Esophagus (tissue), 2 donors: ENCODE results near the gene NSMCE3. TPM values are rescaled to one million over a fixed set of nuclear protein-coding genes. Genes with fewer than 3 reads are reported as not detected.

Experiments used
- H3K27ac ChIP-seq, 2 donors: one replicate each; pipeline ENCODE4 v1.5.1; 2013; ENCODE audit warnings: low read depth in 2 of 2, mild to moderate bottlenecking in 2 of 2, inconsistent platforms in 1 of 2, low read length in 1 of 2, moderate library complexity in 1 of 2
- H3K27me3 ChIP-seq, 2 donors: one replicate each; pipeline ENCODE4 v1.6.1; 2013; ENCODE audit warnings: low read length in 2 of 2, control low read depth in 1 of 2, mild to moderate bottlenecking in 1 of 2; ENCODE audit not compliant: insufficient read depth in 2 of 2, control insufficient read depth in 1 of 2
- H3K36me3 ChIP-seq, 2 donors: one replicate each; pipeline ENCODE4 v1.6.1; 2013; ENCODE audit warnings: low read length in 1 of 2; ENCODE audit not compliant: control insufficient read depth in 2 of 2, insufficient read depth in 2 of 2
- H3K4me1 ChIP-seq, 2 donors: one replicate each; pipeline ENCODE4 v1.6.1; 2013; ENCODE audit warnings: low read length in 1 of 2; ENCODE audit not compliant: control insufficient read depth in 2 of 2, insufficient read depth in 2 of 2
- H3K4me3 ChIP-seq, 2 donors: one replicate each; pipeline ENCODE4 v1.5.1; 2013; ENCODE audit warnings: low read length in 2 of 2, mild to moderate bottlenecking in 2 of 2, low read depth in 1 of 2, moderate library complexity in 1 of 2
- H3K9me3 ChIP-seq, 2 donors: one replicate each; pipeline ENCODE4 v1.6.1; 2013; ENCODE audit warnings: mild to moderate bottlenecking in 2 of 2, low read depth in 1 of 2, low read length in 1 of 2, moderate library complexity in 1 of 2; ENCODE audit not compliant: control insufficient read depth in 2 of 2, insufficient read depth in 1 of 2
- WGBS, 2 donors: extraction: QIAGEN DNeasy Blood & Tissue Kit; methylation state at CpG; one replicate each; pipeline ENCODE4 v1.1.7; 2013; 5-methylcytosine and 5-hydroxymethylcytosine counted together
- polyA plus RNA-seq, 2 donors: library from polyadenylated mRNA; stranded (reverse); fragments of 200-250 nt; gene quantifications; one replicate each; pipeline ENCODE4 v1.2.3, GENCODE V29; 2013
- donor health status: healthy with polysubstance abuse.
- donor health status: Bipolar disorder and iron deficiency.

The NSMCE3 gene
- polyA plus RNA-seq, 2 donors, result 3.0 to 3.4 TPM

- Histone ChIP-seq H3K27me3 (no peaks in the 10 kb centered on the region), H3K4me1 (no peaks in the 10 kb centered on the region), H3K36me3 (no peaks in the 10 kb centered on the region), H3K27ac (no peak overlapping the region), H3K9me3 (no peaks in the 10 kb centered on the region), H3K4me3 (no peak overlapping the region)
- WGBS, 2 donors, result 55 to 61% methylated on average over 7 of the region's 7 CpGs
These were observed 25.2 kb upstream of the NSMCE3 start for GRCh38 chr15:29294732-29295325.

GRCh38 chr15:29291067-29291845, 21.6 kb upstream of the NSMCE3 start:
- Histone ChIP-seq H3K9me3 (no peaks in the 10 kb centered on the region), H3K36me3 (no peaks in the 10 kb centered on the region), H3K4me3 (no peak overlapping the region), H3K27ac (no peak overlapping the region), H3K27me3 (no peaks in the 10 kb centered on the region), H3K4me1 (no peaks in the 10 kb centered on the region)
- 69 to 81% methylated on average over 5 of the region's 5 CpGs for WGBS, 2 donors

GRCh38 chr15:29289173-29289572, 19.6 kb upstream of the NSMCE3 start:
- H3K4me3 ChIP-seq, result no peak overlapping the region
- no peak overlapping the region for H3K27ac ChIP-seq
- H3K4me1 ChIP-seq, result no peaks in the 10 kb centered on the region
- 81 to 86% methylated on average over 3 of the region's 3 CpGs for WGBS, 2 donors
- no peaks in the 10 kb centered on the region for H3K36me3 ChIP-seq
- no peaks in the 10 kb centered on the region for H3K27me3 ChIP-seq
- no peaks in the 10 kb centered on the region for H3K9me3 ChIP-seq

GRCh38 chr15:29285386-29285785, 15.8 kb upstream of the NSMCE3 start:
- H3K36me3 ChIP-seq, result no peaks in the 10 kb centered on the region
- H3K27me3 ChIP-seq, result no peaks in the 10 kb centered on the region
- no peak overlapping the region for H3K4me3 ChIP-seq
- H3K4me1 ChIP-seq, result no peaks in the 10 kb centered on the region
- no peak overlapping the region for H3K27ac ChIP-seq
- H3K9me3 ChIP-seq, result no peaks in the 10 kb centered on the region

- no peak overlapping the region for H3K27ac ChIP-seq
- no peaks in the 10 kb centered on the region for H3K4me1 ChIP-seq
- no peaks in the 10 kb centered on the region for H3K9me3 ChIP-seq
- no peaks in the 10 kb centered on the region for H3K27me3 ChIP-seq
- no peak overlapping the region for H3K4me3 ChIP-seq
- WGBS, 2 donors, result 24 to 47% methylated on average over 1 of the region's 1 CpG
- no peaks in the 10 kb centered on the region for H3K36me3 ChIP-seq
These were observed 13.8 kb upstream of the NSMCE3 start for GRCh38 chr15:29283381-29283780.

GRCh38 chr15:29280514-29280913, 10.9 kb upstream of the NSMCE3 start:
- H3K9me3 ChIP-seq, result no peaks in the 10 kb centered on the region
- no peak overlapping the region for H3K27ac ChIP-seq
- 62 to 66% methylated on average over 7 of the region's 7 CpGs for WGBS, 2 donors
- no peaks in the 10 kb centered on the region for H3K36me3 ChIP-seq
- H3K27me3 ChIP-seq, result no peaks in the 10 kb centered on the region
- no peak overlapping the region for H3K4me3 ChIP-seq
- no peaks in the 10 kb centered on the region for H3K4me1 ChIP-seq

- no peaks in the 10 kb centered on the region for H3K9me3 ChIP-seq
- H3K4me3 ChIP-seq, result no peak overlapping the region
- H3K36me3 ChIP-seq, result no peaks in the 10 kb centered on the region
- H3K27ac ChIP-seq, result no peak overlapping the region
- WGBS, 2 donors, result 63 to 74% methylated on average over 3 of the region's 3 CpGs
- no peaks in the 10 kb centered on the region for H3K27me3 ChIP-seq
- H3K4me1 ChIP-seq, result no peaks in the 10 kb centered on the region
These were observed 8.9 kb upstream of the NSMCE3 start for GRCh38 chr15:29278436-29279105.

GRCh38 chr15:29276366-29276765, 6.7 kb upstream of the NSMCE3 start:
- 93 to 94% methylated on average over 2 of the region's 2 CpGs for WGBS, 2 donors
- no peaks in the 10 kb centered on the region for H3K36me3 ChIP-seq
- no peaks in the 10 kb centered on the region for H3K27me3 ChIP-seq
- H3K27ac ChIP-seq, result no peak overlapping the region
- H3K4me1 ChIP-seq, result no peaks in the 10 kb centered on the region
- H3K9me3 ChIP-seq, result no peaks in the 10 kb centered on the region
- no peak overlapping the region for H3K4me3 ChIP-seq

GRCh38 chr15:29275855-29276254, 6.2 kb upstream of the NSMCE3 start:
- H3K4me1 ChIP-seq, result no peaks in the 10 kb centered on the region
- H3K27me3 ChIP-seq, result no peaks in the 10 kb centered on the region
- 90 to 94% methylated on average over 1 of the region's 1 CpG for WGBS, 2 donors
- no peaks in the 10 kb centered on the region for H3K36me3 ChIP-seq
- no peaks in the 10 kb centered on the region for H3K9me3 ChIP-seq
- no peak overlapping the region for H3K27ac ChIP-seq
- H3K4me3 ChIP-seq, result no peak overlapping the region
